ENCODE results near the gene NFATC4.

GRCh38 chr14:24378981-24379906, 11.3 kb downstream of the NFATC4 start:
- TF ChIP-seq CTCF (IDR thresholded peaks at IDR 0.05) (no peak), POLR2AphosphoS5 (IDR thresholded peaks at IDR 0.05) (no peak)

Data from sigmoid colon (tissue), 4 donors.